BLaER1 treated with 17β-estradiol and CSF1 and Interleukin-3, amounts not matched to agents 10 nM and 100 nM (cell line): ENCODE results near the gene HK2.

Experiments
- H3K27ac ChIP-seq, 11 experiments: shearing (Covaris generic); formaldehyde crosslinking; 2 replicates each; pipeline ENCODE4 v1.8.1; 2022
- H3K27me3 ChIP-seq, 11 experiments: shearing (Covaris generic); formaldehyde crosslinking; 2 replicates each; pipeline ENCODE4 v1.8.1; 2022
- H3K36me3 ChIP-seq, 11 experiments: shearing (Covaris generic); formaldehyde crosslinking; 2 replicates each; pipeline ENCODE4 v1.8.1; 2022
- H3K4me1 ChIP-seq, 10 experiments: shearing (Covaris generic); formaldehyde crosslinking; 2 replicates each; pipeline ENCODE4 v1.8.1; 2022
- H3K4me2 ChIP-seq, 11 experiments: shearing (Covaris generic); formaldehyde crosslinking; 2 replicates each; pipeline ENCODE4 v1.8.1; 2022
- H3K4me3 ChIP-seq, 10 experiments: shearing (Covaris generic); formaldehyde crosslinking; 2 replicates each; pipeline ENCODE4 v1.8.1; 2022
- H3K9ac ChIP-seq, 11 experiments: shearing (Covaris generic); formaldehyde crosslinking; 2 replicates each; pipeline ENCODE4 v1.8.1; 2022
- H3K9me3 ChIP-seq, 11 experiments: shearing (Covaris generic); formaldehyde crosslinking; replicated peaks in 1 of 11; 2 replicates each; pipeline ENCODE4 v1.8.1; 2022
- H4K20me1 ChIP-seq, 11 experiments: shearing (Covaris generic); formaldehyde crosslinking; 2 replicates each; pipeline ENCODE4 v1.8.1; 2022
- Cebpa-rat ChIP-seq, 11 experiments: shearing (Covaris generic); IDR thresholded peaks; 2 replicates each; pipeline ENCODE4 v1.8.1; 2022

HK2 gene

DNA sequence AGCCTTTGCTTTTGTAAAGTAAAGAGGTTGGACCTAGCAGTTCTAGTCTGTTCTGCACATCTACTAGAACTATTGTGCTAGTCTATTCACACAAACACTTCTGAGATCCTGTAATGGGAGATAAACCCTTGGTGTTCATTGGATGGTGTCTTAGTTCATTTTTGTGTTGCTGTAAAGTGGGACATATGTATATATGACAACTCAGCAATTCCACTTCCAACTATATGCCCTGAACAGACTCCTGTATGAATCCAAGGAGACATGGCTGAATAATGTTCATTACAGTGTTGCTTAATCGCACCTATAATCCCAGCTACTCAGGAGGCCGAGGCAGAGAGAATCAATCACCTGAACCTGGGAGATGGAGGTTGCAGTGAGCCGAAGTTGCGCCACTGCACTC, 23.3 kb downstream of the HK2 start:
- Histone ChIP-seq H3K9me3 (no peaks in the 10 kb centered on the region), H3K4me2 (peak overlapping the region in 2 of 11 experiments; percentile 17 to 28; a peak in 1 of 22 replicates), H3K27me3 (no peaks in the 10 kb centered on the region), H3K9ac (peak overlapping the region in 1 of 11 experiments; percentile 9; a peak in 1 of 22 replicates), H3K36me3 (peaks cover 78 to 98% (median 97%) of the 10 kb centered on the region in 11 experiments), H3K4me3 (no peak overlapping the region), H3K4me1 (peaks cover 2 to 72% (median 27%) of the 10 kb centered on the region in 10 experiments; a peak in 15 of 20 replicates), H4K20me1 (peaks cover 68 to 99% (median 89%) of the 10 kb centered on the region in 11 experiments; a peak in 20 of 22 replicates), H3K27ac (0 out of 22 replicates have a peak overlapping the region, but pooled peaks of 1 of the 11 experiments have one; percentile 9)
- no peak for TF ChIP-seq Cebpa-rat (IDR thresholded peaks at IDR 0.05)

GRCh38 chr2:74857725-74858124, 23.8 kb downstream of the HK2 start:
- no peak overlapping the region for H3K27ac ChIP-seq
- H3K9ac ChIP-seq, result no peak overlapping the region; a peak in 2 of 22 replicates
- peak overlapping the region in 4 of 11 experiments; percentile 8 to 54 (median 26); a peak in 3 of 22 replicates for H3K4me2 ChIP-seq
- no peak for TF ChIP-seq Cebpa-rat (IDR thresholded peaks at IDR 0.05)
- H3K9me3 ChIP-seq, result no peaks in the 10 kb centered on the region
- peaks cover 7 to 72% (median 28%) of the 10 kb centered on the region in 10 experiments; a peak in 18 of 20 replicates for H3K4me1 ChIP-seq
- no peak overlapping the region for H3K4me3 ChIP-seq
- no peaks in the 10 kb centered on the region for H3K27me3 ChIP-seq
- peaks cover 68 to 99% (median 89%) of the 10 kb centered on the region in 11 experiments; a peak in 20 of 22 replicates for H4K20me1 ChIP-seq
- H3K36me3 ChIP-seq, result peaks cover 83 to 98% (median 96%) of the 10 kb centered on the region in 11 experiments

- H3K36me3 ChIP-seq, result peaks cover 87 to 98% (median 96%) of the 10 kb centered on the region in 11 experiments
- H3K9ac ChIP-seq, result no peak overlapping the region; a peak in 1 of 22 replicates
- H3K4me3 ChIP-seq, result no peak overlapping the region
- H3K9me3 ChIP-seq, result no peaks in the 10 kb centered on the region
- peaks cover 66 to 99% (median 89%) of the 10 kb centered on the region in 11 experiments; a peak in 20 of 22 replicates for H4K20me1 ChIP-seq
- peaks cover 8 to 72% (median 28%) of the 10 kb centered on the region in 10 experiments; a peak in 19 of 20 replicates for H3K4me1 ChIP-seq
- H3K27me3 ChIP-seq, result no peaks in the 10 kb centered on the region
- peak overlapping the region in 3 of 11 experiments; percentile 1 to 54 (median 34); a peak in 4 of 22 replicates for H3K4me2 ChIP-seq
- no peak for TF ChIP-seq Cebpa-rat (IDR thresholded peaks at IDR 0.05)
- no peak overlapping the region for H3K27ac ChIP-seq
These were observed 24.4 kb downstream of the HK2 start for GRCh38 chr2:74858281-74858680.

DNA sequence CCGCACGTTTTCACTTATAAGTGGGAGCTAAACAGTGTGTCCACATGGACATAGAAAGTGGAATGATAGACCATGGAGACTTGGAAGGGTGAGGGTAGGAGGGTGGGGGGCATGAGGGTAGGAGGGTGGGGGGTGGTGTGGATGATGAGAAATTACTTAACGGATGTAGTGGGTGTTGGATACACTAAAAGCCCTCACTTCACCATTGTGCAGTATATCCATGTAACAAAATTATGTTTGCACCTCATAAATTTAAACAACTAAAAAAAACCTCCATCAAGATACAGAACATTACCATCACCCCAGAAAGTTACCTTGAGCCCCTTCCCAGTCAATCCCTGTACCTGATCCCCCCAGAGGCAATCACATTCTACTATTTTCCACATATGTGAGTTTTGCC, 26.2 kb downstream of the HK2 start:
- peaks cover 66 to 99% (median 92%) of the 10 kb centered on the region in 11 experiments; a peak in 21 of 22 replicates for H4K20me1 ChIP-seq

GRCh38 chr2:74860521-74860920, 26.6 kb downstream of the HK2 start:
- no peaks in the 10 kb centered on the region for H3K9me3 ChIP-seq
- H3K4me1 ChIP-seq, result peaks cover 31 to 84% (median 50%) of the 10 kb centered on the region in 10 experiments
- H3K27ac ChIP-seq, result no peak overlapping the region
- peaks cover 82 to 98% (median 96%) of the 10 kb centered on the region in 11 experiments for H3K36me3 ChIP-seq
- H3K27me3 ChIP-seq, result no peaks in the 10 kb centered on the region
- no peak overlapping the region for H3K4me2 ChIP-seq
- no peak overlapping the region for H3K9ac ChIP-seq
- peaks cover 66 to 99% (median 92%) of the 10 kb centered on the region in 11 experiments; a peak in 21 of 22 replicates for H4K20me1 ChIP-seq
- TF ChIP-seq Cebpa-rat (IDR thresholded peaks at IDR 0.05), result no peak
- H3K4me3 ChIP-seq, result no peak overlapping the region

More for the DNA sequence above, 26.2 kb downstream of the HK2 start:
- no peak for TF ChIP-seq Cebpa-rat (IDR thresholded peaks at IDR 0.05)
- Histone ChIP-seq H3K36me3 (peaks cover 82 to 98% (median 96%) of the 10 kb centered on the region in 11 experiments), H3K4me3 (no peak overlapping the region), H3K27me3 (no peaks in the 10 kb centered on the region), H3K4me2 (no peak overlapping the region), H3K9ac (no peak overlapping the region), H3K27ac (no peak overlapping the region), H3K9me3 (no peaks in the 10 kb centered on the region), H3K4me1 (peaks cover 26 to 84% (median 45%) of the 10 kb centered on the region in 10 experiments; a peak in 19 of 20 replicates)

GRCh38 chr2:74861531-74861930, 27.6 kb downstream of the HK2 start:
- H3K9me3 ChIP-seq, result no peaks in the 10 kb centered on the region
- no peak overlapping the region for H3K27ac ChIP-seq
- H3K4me3 ChIP-seq, result no peak overlapping the region
- H3K36me3 ChIP-seq, result peaks cover 82 to 98% (median 96%) of the 10 kb centered on the region in 11 experiments
- no peaks in the 10 kb centered on the region for H3K27me3 ChIP-seq
- no peak for TF ChIP-seq Cebpa-rat (IDR thresholded peaks at IDR 0.05)
- H3K9ac ChIP-seq, result no peak overlapping the region
- H4K20me1 ChIP-seq, result peaks cover 67 to 99% (median 92%) of the 10 kb centered on the region in 11 experiments; a peak in 21 of 22 replicates
- peaks cover 41 to 84% (median 60%) of the 10 kb centered on the region in 10 experiments for H3K4me1 ChIP-seq
- H3K4me2 ChIP-seq, result 0 out of 22 replicates have a peak overlapping the region, but pooled peaks of 1 of the 11 experiments have one; percentile 35

DNA sequence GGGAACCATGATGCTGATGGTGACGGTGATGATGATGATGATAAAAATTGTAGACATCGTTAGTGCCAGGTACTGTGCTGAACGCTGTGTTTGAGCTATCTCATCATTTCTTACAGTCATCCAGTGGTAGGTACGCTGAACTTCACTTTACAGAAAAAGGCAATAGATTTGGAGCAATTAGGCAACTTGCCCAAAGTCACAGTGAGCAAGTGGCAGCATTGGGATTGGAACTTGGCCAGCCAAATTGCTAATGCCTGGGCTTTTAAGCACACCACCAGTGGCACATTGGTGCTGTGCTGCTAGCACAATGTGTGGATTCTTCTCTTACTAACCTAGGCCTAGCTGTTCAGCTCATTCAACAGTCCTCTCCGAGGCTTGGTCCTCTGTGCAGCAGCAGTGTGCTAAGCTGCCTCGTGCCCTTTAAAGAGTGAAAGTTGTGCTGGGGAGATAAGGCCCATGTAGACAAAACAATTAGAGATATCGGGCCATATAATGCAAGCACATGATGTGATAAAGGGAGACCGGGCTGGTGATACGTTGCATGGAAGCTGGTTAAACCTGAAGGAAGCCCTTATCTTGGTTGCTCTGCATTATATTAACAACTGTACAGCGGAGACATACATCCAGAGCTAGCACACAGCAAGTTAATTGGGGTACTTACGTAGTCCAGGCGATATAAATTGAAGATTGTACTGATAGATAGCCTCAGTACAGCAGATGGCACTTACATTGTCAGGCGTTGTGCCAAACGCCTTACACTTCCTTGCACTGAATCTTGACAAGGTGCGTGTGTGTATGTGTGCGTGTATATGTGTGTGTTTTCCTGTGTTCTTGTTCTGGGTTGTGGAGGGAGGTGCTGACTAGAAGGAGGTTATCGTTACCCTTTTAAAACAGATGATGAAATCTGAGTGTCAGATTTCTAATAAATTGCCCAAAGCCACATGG, 28.4 kb downstream of the HK2 start:
- TF ChIP-seq Cebpa-rat (IDR thresholded peaks at IDR 0.05), result no peak
- Histone ChIP-seq H3K4me1 (peaks cover 45 to 82% (median 62%) of the 10 kb centered on the region in 10 experiments), H3K27me3 (no peaks in the 10 kb centered on the region), H3K4me3 (no peak overlapping the region), H4K20me1 (peaks cover 73 to 99% (median 92%) of the 10 kb centered on the region in 11 experiments; a peak in 21 of 22 replicates), H3K4me2 (peak overlapping the region in 6 of 11 experiments; percentile 3 to 46 (median 23); a peak in 5 of 22 replicates), H3K27ac (peak overlapping the region in 2 of 11 experiments; percentile 1 to 20; a peak in 1 of 22 replicates), H3K36me3 (peaks cover 82 to 98% (median 96%) of the 10 kb centered on the region in 11 experiments), H3K9ac (no peak overlapping the region), H3K9me3 (no peaks in the 10 kb centered on the region)

GRCh38 chr2:74863802-74864248, 29.9 kb downstream of the HK2 start:
- H3K4me2 ChIP-seq, result peak overlapping the region in 9 of 11 experiments; percentile 3 to 58 (median 41); a peak in 14 of 22 replicates
- peaks cover 60 to 82% (median 67%) of the 10 kb centered on the region in 10 experiments for H3K4me1 ChIP-seq

More at GRCh38 chr2:74863802-74864248, 29.9 kb downstream of the HK2 start:
- H3K4me3 ChIP-seq, result no peak overlapping the region
- no peaks in the 10 kb centered on the region for H3K27me3 ChIP-seq
- peaks cover 63 to 99% (median 93%) of the 10 kb centered on the region in 11 experiments; a peak in 21 of 22 replicates for H4K20me1 ChIP-seq
- TF ChIP-seq Cebpa-rat (IDR thresholded peaks at IDR 0.05), result no peak
- H3K36me3 ChIP-seq, result peaks cover 84 to 98% (median 96%) of the 10 kb centered on the region in 11 experiments
- no peaks in the 10 kb centered on the region for H3K9me3 ChIP-seq
- H3K27ac ChIP-seq, result peak overlapping the region in 6 of 11 experiments; percentile 21 to 61 (median 24); a peak in 6 of 22 replicates
- H3K9ac ChIP-seq, result no peak overlapping the region
